GM12878 (cell line): ENCODE data around the gene PHF20. TPM values are rescaled to one million over a fixed set of nuclear protein-coding genes. Genes with fewer than 3 reads are reported as not detected.
A peak's percentile ranks its signal among the peaks of the same experiment; 100 is the strongest.

Experiments
- ATAC-seq: fragments of 200-7000 bp; cut with Tn5 transposase; 3 replicates; pipeline ENCODE4 v1.9.1; 2020; ENCODE audit warnings: mild to moderate bottlenecking, moderate library complexity
- BruUV-seq: library from RNA; stranded (reverse); fragments of 400-500 nt; replicated peaks from 2 replicates; lab custom pipeline; 2021; lab: Mats Ljungman, UMichigan
- CTCF ChIA-PET: fragments of 300-600 bp; sonication (Branson Sonifier 250); formaldehyde crosslinking; extraction: SDS; loops from one replicate; lab custom pipeline; 2021; ENCODE audit warnings: inconsistent platforms; lab: Yijun Ruan, JAX
- POLR2A ChIA-PET: fragments of 350-600 bp; formaldehyde crosslinking; extraction: SDS; loops from one replicate; lab custom pipeline; 2021; ENCODE audit warnings: inconsistent platforms; lab: Charles Lee
- RAD21 ChIA-PET: fragments of 300-600 bp; sonication (Branson Sonifier 250); formaldehyde crosslinking; loops from one replicate; lab custom pipeline; 2023; ENCODE audit warnings: antibody characterized with exemption; ENCODE audit not compliant: unreplicated experiment; lab: Charles Lee
- SMC1A ChIA-PET: fragments of 300-600 bp; sonication (Branson Sonifier 250); formaldehyde crosslinking; loops from one replicate; lab custom pipeline; 2023; ENCODE audit not compliant: unreplicated experiment, uncharacterized antibody; lab: Charles Lee
- DNase-seq: peaks from one replicate; pipeline ENCODE4 v3.0.0-alpha.2; 2011; ENCODE audit warnings: low read depth, low spot score
- FAIRE-seq: peaks from 3 replicates; lab custom pipeline; 2011; peaks lifted over from hg19 to GRCh38; lab: Jason Lieb, UNC
- H2AFZ ChIP-seq: 2 replicates; pipeline ENCODE4 v1.6.0; 2011; ENCODE audit warnings: low read depth, low read length, control low read depth; ENCODE audit not compliant: control insufficient read depth
- H3K27ac ChIP-seq: 2 replicates; pipeline ENCODE4 v1.5.1; 2011; ENCODE audit warnings: control low read depth; ENCODE audit not compliant: control insufficient read depth, insufficient read depth
- H3K27me3 ChIP-seq, 2 experiments: replicated peaks in 1 of 2; 2 replicates each; pipeline versions ENCODE4 v1.6.0 to v1.6.1; 2011; ENCODE audit warnings: low read length in 1 of 2; ENCODE audit not compliant: control insufficient read depth in 2 of 2, insufficient read depth in 2 of 2
- H3K36me3 ChIP-seq, 2 experiments: 2 replicates each; pipeline ENCODE4 v1.5.1; 2011; ENCODE audit warnings: low read length in 1 of 2; ENCODE audit not compliant: control insufficient read depth in 2 of 2, insufficient read depth in 2 of 2
- H3K4me1 ChIP-seq: 2 replicates; pipeline ENCODE4 v1.6.1; 2011; ENCODE audit warnings: mild to moderate bottlenecking, low read length, moderate library complexity, mixed read lengths; ENCODE audit not compliant: control insufficient read depth, insufficient read depth
- H3K4me2 ChIP-seq: 2 replicates; pipeline ENCODE4 v1.6.0; 2011; ENCODE audit warnings: control low read depth; ENCODE audit not compliant: control insufficient read depth, insufficient read depth
- H3K4me3 ChIP-seq: fragments of 200-600 bp; sonication (generic); 2 replicates; pipeline ENCODE4 v1.5.1; 2016
- H3K79me2 ChIP-seq: 2 replicates; pipeline ENCODE4 v1.6.0; 2011; ENCODE audit warnings: low read length; ENCODE audit not compliant: control insufficient read depth, insufficient read depth
- H3K9ac ChIP-seq: 2 replicates; pipeline ENCODE4 v1.8.0; 2011; ENCODE audit warnings: low read length, control low read depth, mixed read lengths; ENCODE audit not compliant: control insufficient read depth, insufficient read depth
- H3K9me3 ChIP-seq: replicated peaks from 3 replicates; pipeline ENCODE4 v1.5.1; 2011; ENCODE audit warnings: mild to moderate bottlenecking, low read length; ENCODE audit not compliant: control insufficient read depth, insufficient read depth
- H4K20me1 ChIP-seq: 2 replicates; pipeline ENCODE4 v1.6.0; 2011; ENCODE audit not compliant: control insufficient read depth, insufficient read depth
- KDM1A ChIP-seq: fragments of 200-600 bp; sonication (generic); IDR thresholded peaks from 2 replicates; pipeline ENCODE4 v1.6.1; 2016; ENCODE audit warnings: borderline replicate concordance
- ZBTB11 ChIP-seq: fragments of 450-650 bp; formaldehyde crosslinking; IDR thresholded peaks from 2 replicates; pipeline ENCODE4 v1.5.0; 2022; ENCODE audit warnings: mild to moderate bottlenecking, missing genetic modification characterization
- WGBS: methylation state at CpG from one replicate; pipeline ENCODE4 v1.1.6; 2016; ENCODE audit warnings: low lambda C conversion rate; ENCODE audit not compliant: insufficient replicate concordance, insufficient coverage; ENCODE audit errors: missing lambda C conversion rate; 5-methylcytosine and 5-hydroxymethylcytosine counted together
- in situ Hi-C: fragments of 300-500 bp; cut with MboI; formaldehyde crosslinking; loops from 9 replicates; pipeline ENCODE4 v1.14.3; 2018; ENCODE audit warnings: mixed read lengths
- intact Hi-C: fragments of 100-400 bp; cut with micrococcal nuclease; formaldehyde crosslinking; loops from one replicate; pipeline ENCODE4 v1.14.2; 2022; ENCODE audit not compliant: unreplicated experiment
- polyA plus RNA-seq, 11 experiments: library from polyadenylated mRNA; depleted of rRNA in 4 of 11; unstranded in 6 of 11; stranded (reverse) in 5 of 11; fragments of >200 nt; fragmentation: Nextera tagmentation in 4 of 11; fragmentation: Illumina TruSeq in 1 of 11; extraction: Ambion mirVana in 4 of 11; extraction: Trizol in 1 of 11; gene quantifications; 1 replicate in 1 of 11; 2 replicates in 10 of 11; pipeline versions ENCODE4 v1.2.1 to v1.2.3, GENCODE V29; 2011 to 2016; ENCODE audit warnings: inconsistent platforms in 2 of 11, missing spikeins in 2 of 11, low read depth in 1 of 11
- total RNA-seq, 4 experiments: library from RNA; depleted of rRNA in 3 of 4; stranded (reverse); fragments of >200 nt in 3 of 4; fragmentation: Illumina TruSeq in 1 of 4; extraction: Trizol in 1 of 4; gene quantifications; 2 replicates each; pipeline versions ENCODE4 v1.2.1 to v1.2.3, GENCODE V29; 2013 to 2021
- TF ChIP-seq, protein P1 (sequence below), 3 experiments: IDR thresholded peaks in 2 of 3; conservative IDR thresholded peaks in 1 of 3; 2 replicates each; pipeline ENCODE4 v1.5.1; 2011; ENCODE audit warnings: low read depth in 3 of 3, low read length in 3 of 3, mild to moderate bottlenecking in 3 of 3, control low read depth in 2 of 3, moderate library complexity in 2 of 3, inconsistent platforms in 1 of 3, mixed read lengths in 1 of 3; ENCODE audit not compliant: control insufficient read depth in 2 of 3, insufficient read depth in 1 of 3; ENCODE audit errors: extremely low read depth in 1 of 3

PHF20 gene
- total and polyA plus RNA-seq, 10 of the 15 experiments (the other 5 are each of a cell fraction or from before 2014, with no cell fraction given): 31.6 to 91.2 (median 46.8) TPM

GRCh38 chr20:35988910-35989463 is 217.2 kb downstream of the PHF20 start (continued):
- no peak for TF ChIP-seq KDM1A

GRCh38 chr20:35991142-35991771 is 219.4 kb downstream of the PHF20 start:
- Histone ChIP-seq H2AFZ (no peak overlapping the region), H4K20me1 (no peaks in the 10 kb centered on the region), H3K79me2 (no peaks in the 10 kb centered on the region), H3K4me2 (no peak overlapping the region), H3K9me3 (no peaks in the 10 kb centered on the region), H3K4me3 (no peak overlapping the region), H3K4me1 (no peaks in the 10 kb centered on the region), H3K27ac (no peak overlapping the region), H3K9ac (no peak overlapping the region), H3K27me3 (no peaks in the 10 kb centered on the region), H3K36me3 (no peaks in the 10 kb centered on the region)
- in situ Hi-C loops: loop anchor here (25.0 kb wide), 1 partner anchor 446 kb away; no protein-coding TSS in a partner anchor
- ChIA-PET CTCF (interaction anchor here (0.7 to 13.4 kb wide), 21 partner anchors 8 to 408 kb away, joined by 3 to 717 read pairs (median 5); no protein-coding TSS in a partner anchor), POLR2A (interaction anchor here (0.5 to 1.2 kb wide), 2 partner anchors 147 to 154 kb away, joined by 3 to 7 read pairs; no protein-coding TSS in a partner anchor), RAD21 (interaction anchor here (0.7 to 3.1 kb wide), 5 partner anchors 10 to 212 kb away, joined by 3 to 40 read pairs (median 4); no protein-coding TSS in a partner anchor), SMC1A (interaction anchor here (0.7 to 11.5 kb wide), 9 partner anchors 8 to 528 kb away, joined by 3 to 344 read pairs (median 5); no protein-coding TSS in a partner anchor)
- WGBS: 0% methylated on average over 3 of the region's 3 CpGs
- intact Hi-C loops: no loop called here
- peak; percentile 47 for FAIRE-seq
- DNase-seq: no peak
- TF ChIP-seq, protein P1, sequence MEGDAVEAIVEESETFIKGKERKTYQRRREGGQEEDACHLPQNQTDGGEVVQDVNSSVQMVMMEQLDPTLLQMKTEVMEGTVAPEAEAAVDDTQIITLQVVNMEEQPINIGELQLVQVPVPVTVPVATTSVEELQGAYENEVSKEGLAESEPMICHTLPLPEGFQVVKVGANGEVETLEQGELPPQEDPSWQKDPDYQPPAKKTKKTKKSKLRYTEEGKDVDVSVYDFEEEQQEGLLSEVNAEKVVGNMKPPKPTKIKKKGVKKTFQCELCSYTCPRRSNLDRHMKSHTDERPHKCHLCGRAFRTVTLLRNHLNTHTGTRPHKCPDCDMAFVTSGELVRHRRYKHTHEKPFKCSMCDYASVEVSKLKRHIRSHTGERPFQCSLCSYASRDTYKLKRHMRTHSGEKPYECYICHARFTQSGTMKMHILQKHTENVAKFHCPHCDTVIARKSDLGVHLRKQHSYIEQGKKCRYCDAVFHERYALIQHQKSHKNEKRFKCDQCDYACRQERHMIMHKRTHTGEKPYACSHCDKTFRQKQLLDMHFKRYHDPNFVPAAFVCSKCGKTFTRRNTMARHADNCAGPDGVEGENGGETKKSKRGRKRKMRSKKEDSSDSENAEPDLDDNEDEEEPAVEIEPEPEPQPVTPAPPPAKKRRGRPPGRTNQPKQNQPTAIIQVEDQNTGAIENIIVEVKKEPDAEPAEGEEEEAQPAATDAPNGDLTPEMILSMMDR (IDR thresholded peaks at IDR 0.05 in 2 of 3, conservative IDR thresholded peaks at IDR 0.05 in 1 of 3; ENCODE audit: control insufficient read depth in 2 of 3, extremely low read depth in 1 of 3, insufficient read depth in 1 of 3, low read depth in 3 of 3, low read length in 3 of 3): peak; percentile 31 to 49 (median 40); a peak in 5 of 6 replicates
- TF ChIP-seq ZBTB11 (CRISPR knock-in tag): no peak
- ATAC-seq: peak; percentile 72
- no TSS peak for BruUV-seq
